Measurements from ENCODE around the gene HOXB5.

Gene HOXB5

GRCh38 chr17:48575066-48575582 is 18.5 kb downstream of the HOXB5 start:
- no peak for DNase-seq (ENCODE audit: low read depth in 2 of 2)

GRCh38 chr17:48574505-48575065 is 19.0 kb downstream of the HOXB5 start:
- DNase-seq (ENCODE audit: low read depth in 2 of 2) = no peak

GRCh38 chr17:48571826-48572417 is 21.7 kb downstream of the HOXB5 start:
- DNase-seq (ENCODE audit: low read depth in 2 of 2) = no peak

- no peak for DNase-seq (ENCODE audit: low read depth in 2 of 2)
Observed at GRCh38 chr17:48571024-48571818, 22.4 kb downstream of the HOXB5 start.

DNA sequence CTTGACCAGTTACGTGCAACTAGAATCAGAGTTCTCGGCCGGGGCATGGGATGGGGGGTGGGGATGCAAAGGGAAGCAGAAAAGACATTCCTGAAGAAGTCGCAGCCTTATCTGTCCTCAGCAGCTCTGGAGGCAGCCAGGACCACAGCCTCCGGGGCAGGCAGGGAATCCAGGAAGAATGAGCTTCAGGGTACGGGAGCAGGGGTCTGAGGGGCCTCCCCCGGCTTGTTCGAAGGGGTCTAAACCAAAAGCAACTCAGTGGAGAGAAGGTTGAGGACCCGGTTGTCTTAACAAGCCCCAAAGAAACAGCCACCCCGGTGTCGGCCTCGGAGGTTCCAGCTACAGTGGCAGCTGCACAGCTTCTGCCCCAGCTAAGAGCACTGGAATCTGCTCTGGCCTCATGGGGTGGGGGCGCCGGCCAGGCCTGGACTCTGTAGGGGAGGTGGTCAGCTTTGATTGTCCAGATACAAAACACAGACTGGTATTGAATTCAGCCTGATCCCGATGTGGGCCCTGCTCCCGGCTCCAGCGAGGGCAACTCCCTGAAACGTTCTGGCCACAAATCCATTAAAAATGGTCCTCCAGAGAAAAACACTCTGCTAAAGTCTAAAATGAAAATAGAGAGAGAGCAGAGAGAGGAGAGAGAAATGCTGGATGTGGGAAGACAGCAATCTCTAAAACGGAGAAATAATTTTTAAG is 23.1 kb downstream of the HOXB5 start:
- no peak for DNase-seq (ENCODE audit: low read depth in 2 of 2)

DNA sequence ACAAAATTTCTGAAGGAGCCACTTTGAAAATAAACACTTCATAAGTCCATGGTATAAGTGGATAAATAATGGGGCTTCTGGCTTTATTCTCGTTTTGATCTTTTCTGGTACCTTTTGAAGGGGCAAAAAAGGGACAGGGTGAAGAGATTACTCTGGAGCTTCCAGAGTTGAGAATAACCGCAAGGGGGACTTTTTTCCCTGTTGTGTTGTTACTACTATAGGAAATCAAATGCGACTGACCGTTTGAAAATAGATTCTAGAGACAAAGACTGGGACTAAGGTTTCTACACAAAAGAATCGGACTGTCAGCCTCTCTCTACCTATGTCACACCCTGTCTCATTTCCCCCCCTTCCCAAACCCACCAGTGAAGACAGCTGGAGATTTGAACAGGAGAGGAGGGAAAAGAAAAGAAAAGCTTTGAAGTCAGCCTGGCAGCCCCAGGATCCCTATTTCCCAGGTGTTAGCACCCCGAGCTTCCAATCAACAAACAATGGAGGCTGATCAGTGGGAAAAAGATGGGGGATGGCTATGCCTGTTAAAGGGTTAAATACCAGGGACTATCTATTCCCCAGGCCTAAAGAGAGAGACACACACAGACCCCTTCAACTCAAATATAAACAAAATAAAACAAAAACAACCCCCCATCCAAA is 23.8 kb downstream of the HOXB5 start:
- DNase-seq (ENCODE audit: low read depth in 2 of 2) = no peak

DNA sequence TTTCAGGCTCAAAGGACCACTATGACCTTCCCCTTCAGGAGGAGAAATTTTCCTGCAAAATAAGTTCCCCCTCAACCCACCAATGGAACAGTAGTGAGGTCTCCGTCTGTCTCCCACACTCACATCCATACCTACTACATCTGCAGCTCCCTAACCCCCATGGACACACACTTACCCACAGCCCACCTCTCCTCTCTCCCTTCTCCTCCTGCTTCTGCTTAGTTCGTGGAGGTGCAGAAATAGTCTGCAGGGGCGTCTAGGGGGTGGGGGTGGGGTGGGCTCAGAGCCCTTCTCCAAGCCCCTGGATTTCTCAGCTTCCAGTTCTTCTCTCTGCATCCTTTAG is 24.4 kb downstream of the HOXB5 start:
- no peak for DNase-seq (ENCODE audit: low read depth in 2 of 2)

GRCh38 chr17:48568499-48569239 is 24.9 kb downstream of the HOXB5 start:
- DNase-seq (ENCODE audit: low read depth in 2 of 2) = no peak

- no peak for DNase-seq (ENCODE audit: low read depth in 2 of 2)
Observed at GRCh38 chr17:48567646-48568354, 25.8 kb downstream of the HOXB5 start.

GRCh38 chr17:48567209-48567608 is 26.4 kb downstream of the HOXB5 start:
- no peak for DNase-seq (ENCODE audit: low read depth in 2 of 2)

- DNase-seq (ENCODE audit: low read depth in 2 of 2) = no peak
Observed at GRCh38 chr17:48566717-48567116, 26.9 kb downstream of the HOXB5 start.

GRCh38 chr17:48565925-48566710 is 27.5 kb downstream of the HOXB5 start:
- DNase-seq (ENCODE audit: low read depth in 2 of 2) = no peak

- DNase-seq (ENCODE audit: low read depth in 2 of 2) = no peak
Observed at GRCh38 chr17:48565022-48565554, 28.5 kb downstream of the HOXB5 start.

DNA sequence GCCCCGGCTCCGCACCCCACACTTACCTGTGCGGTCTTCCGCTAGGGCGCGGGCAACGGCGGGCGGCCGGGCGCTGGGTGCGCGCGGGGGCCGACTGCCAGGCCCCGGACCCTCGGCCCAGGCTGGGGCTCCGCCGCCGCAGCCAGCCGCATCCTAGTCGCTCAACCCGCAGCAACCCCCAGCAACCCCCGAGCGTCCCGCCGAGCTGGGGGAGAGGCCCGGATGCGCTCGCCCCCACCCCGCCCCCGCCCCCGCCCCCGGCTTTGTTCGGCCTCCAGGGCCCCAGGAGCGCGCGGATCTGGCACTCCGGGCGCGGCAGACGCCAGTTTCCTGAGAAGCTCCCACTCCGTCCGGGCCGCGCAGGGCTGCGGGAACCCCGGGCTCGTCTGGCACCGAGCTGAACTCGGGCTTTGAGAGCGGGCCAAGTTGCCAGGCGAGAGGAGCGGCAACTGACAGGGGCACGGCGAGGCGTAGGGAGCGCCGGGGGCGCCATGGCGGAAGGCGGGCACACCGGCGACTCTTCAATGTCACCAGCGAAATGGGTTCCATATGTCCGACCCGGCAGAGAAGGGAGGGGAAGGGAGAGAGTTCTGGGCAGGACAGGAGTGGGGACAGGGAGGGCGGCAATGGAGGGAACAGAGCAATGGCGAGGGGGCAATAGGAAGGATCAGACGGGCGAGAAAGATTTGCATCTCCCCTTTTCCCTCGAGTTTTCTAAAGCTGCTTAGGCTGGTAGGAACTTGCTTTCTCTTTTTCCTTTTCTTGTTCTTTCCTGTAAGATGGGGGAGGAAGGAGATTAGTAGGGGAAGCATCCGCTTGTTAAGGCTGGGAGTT is 29.2 kb downstream of the HOXB5 start:
- DNase-seq (ENCODE audit: low read depth in 2 of 2) = no peak

- no peak for DNase-seq (ENCODE audit: low read depth in 2 of 2)
Observed at GRCh38 chr17:48563867-48564187, 29.8 kb downstream of the HOXB5 start.

- no peak for DNase-seq (ENCODE audit: low read depth in 2 of 2)
Observed at GRCh38 chr17:48563385-48563838, 30.2 kb downstream of the HOXB5 start.

DNA sequence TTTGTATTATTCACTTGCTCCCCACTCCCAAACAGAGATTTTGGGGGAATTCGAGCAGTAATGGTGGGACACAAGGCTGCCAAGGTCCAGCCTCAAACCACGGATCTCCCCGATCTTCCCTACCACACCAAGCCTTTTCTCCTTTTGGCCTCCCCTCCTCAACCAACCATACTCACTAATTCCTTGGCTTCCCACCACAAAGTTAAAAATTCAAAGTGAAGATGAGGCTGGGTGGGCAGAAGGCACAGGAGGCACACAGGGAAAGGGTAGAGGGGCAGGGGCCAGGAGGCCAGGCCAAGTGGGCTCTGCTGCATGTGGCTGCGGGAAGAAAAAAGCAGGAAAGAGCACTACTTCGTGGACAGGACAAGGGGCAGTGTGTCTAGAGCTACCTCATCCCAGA is 30.6 kb downstream of the HOXB5 start:
- DNase-seq (ENCODE audit: low read depth in 2 of 2) = no peak
